Measurements from ENCODE around the gene CSDE1. TPM values are rescaled to one million over a fixed set of nuclear protein-coding genes. Genes with fewer than 3 reads are reported as not detected.

The CSDE1 gene
- total RNA-seq, 1 donor from 2014 or later = 635 TPM

- Histone ChIP-seq H3K4me1 (ENCODE audit: insufficient read depth, low read length) (no peaks in the 10 kb centered on the region), H3K4me3 (ENCODE audit: insufficient read depth, low read depth, low read length) (no peak overlapping the region), H3K9ac (ENCODE audit: low read length) (no peak overlapping the region), H3K27ac (ENCODE audit: low read depth, low read length) (no peak overlapping the region), H3K9me3 (ENCODE audit: insufficient read depth, low read depth, low read length) (no peaks in the 10 kb centered on the region), H3K36me3 (ENCODE audit: insufficient read depth, low read length) (no peaks in the 10 kb centered on the region), H3K4me2 (ENCODE audit: low read length) (no peak overlapping the region), H3K79me2 (ENCODE audit: insufficient read depth, low read length) (no peaks in the 10 kb centered on the region), H3K27me3 (ENCODE audit: insufficient read depth, low read length) (no peaks in the 10 kb centered on the region), H2AFZ (ENCODE audit: low read depth, low read length) (no peak overlapping the region), H4K20me1 (ENCODE audit: insufficient read depth, low read length) (no peaks in the 10 kb centered on the region)
- Mint-ChIP-seq H3K36me3 (ENCODE audit: low read depth, unreplicated experiment) (no peaks in the 10 kb centered on the region), H3K27me3 (ENCODE audit: low read depth, unreplicated experiment) (no peaks in the 10 kb centered on the region), H3K4me3 (ENCODE audit: unreplicated experiment) (no peak overlapping the region), H3K27ac (ENCODE audit: unreplicated experiment) (no peak overlapping the region), H3K9me3 (ENCODE audit: unreplicated experiment) (no peaks in the 10 kb centered on the region), H3K4me1 (ENCODE audit: low read depth, unreplicated experiment) (peaks cover 10% of the 10 kb centered on the region)
- no peak for DNase-seq (ENCODE audit: low read depth)
- no peak for FAIRE-seq
- TF ChIP-seq, protein P1, sequence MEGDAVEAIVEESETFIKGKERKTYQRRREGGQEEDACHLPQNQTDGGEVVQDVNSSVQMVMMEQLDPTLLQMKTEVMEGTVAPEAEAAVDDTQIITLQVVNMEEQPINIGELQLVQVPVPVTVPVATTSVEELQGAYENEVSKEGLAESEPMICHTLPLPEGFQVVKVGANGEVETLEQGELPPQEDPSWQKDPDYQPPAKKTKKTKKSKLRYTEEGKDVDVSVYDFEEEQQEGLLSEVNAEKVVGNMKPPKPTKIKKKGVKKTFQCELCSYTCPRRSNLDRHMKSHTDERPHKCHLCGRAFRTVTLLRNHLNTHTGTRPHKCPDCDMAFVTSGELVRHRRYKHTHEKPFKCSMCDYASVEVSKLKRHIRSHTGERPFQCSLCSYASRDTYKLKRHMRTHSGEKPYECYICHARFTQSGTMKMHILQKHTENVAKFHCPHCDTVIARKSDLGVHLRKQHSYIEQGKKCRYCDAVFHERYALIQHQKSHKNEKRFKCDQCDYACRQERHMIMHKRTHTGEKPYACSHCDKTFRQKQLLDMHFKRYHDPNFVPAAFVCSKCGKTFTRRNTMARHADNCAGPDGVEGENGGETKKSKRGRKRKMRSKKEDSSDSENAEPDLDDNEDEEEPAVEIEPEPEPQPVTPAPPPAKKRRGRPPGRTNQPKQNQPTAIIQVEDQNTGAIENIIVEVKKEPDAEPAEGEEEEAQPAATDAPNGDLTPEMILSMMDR (IDR thresholded peaks at IDR 0.05; ENCODE audit: insufficient read depth, low read depth, low read length) = no peak
- no peak for TF ChIP-seq EZH2 (IDR thresholded peaks at IDR 0.05; ENCODE audit: insufficient read depth, low read length)
These were observed 61.0 kb downstream of the CSDE1 start for GRCh38 chr1:114696810-114697209.

DNA sequence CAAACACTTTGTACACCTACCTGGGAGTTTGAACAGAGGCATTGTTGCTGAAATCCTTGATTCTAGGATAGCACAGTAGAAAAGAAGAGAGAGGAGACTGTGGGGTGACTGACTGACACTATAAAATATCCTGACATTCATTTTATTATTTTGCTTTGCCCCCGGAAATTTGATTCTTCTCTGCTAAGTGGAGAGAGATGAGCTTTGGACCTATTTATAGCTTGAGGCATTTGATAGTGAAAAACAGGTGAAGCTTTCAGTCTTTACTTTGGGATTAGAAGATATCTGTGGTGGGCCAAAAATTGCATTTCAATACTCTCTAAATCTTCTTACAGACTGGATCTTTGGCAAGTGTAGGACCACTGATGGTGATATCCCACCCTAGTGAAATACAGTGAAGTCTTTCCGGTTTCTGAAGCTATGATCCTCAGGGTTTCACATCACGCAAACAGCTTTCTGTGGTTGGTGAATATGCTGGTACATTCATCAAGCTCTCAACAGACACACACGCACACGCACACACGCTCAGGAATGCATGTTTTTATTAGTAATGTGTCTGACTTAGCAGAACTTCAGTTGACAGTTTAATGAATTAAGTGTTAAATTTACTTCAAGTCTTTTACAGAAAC is 62.2 kb downstream of the CSDE1 start, which contains the start of gene AMPD1:
AMPD1 (minus strand) TSS at position 117 of the 629 bp plus-strand sequence; CDS start at position 42, 75 bp downstream.
- Histone ChIP-seq H3K9ac (ENCODE audit: low read length) (no peak within 1 kb of the TSS), H3K9me3 (ENCODE audit: insufficient read depth, low read depth, low read length) (no peaks in the 10 kb centered on the region), H3K36me3 (ENCODE audit: insufficient read depth, low read length) (no peaks in the 10 kb centered on the region), H3K4me3 (ENCODE audit: insufficient read depth, low read depth, low read length) (no peak within 1 kb of the TSS), H2AFZ (ENCODE audit: low read depth, low read length) (no peak within 1 kb of the TSS), H3K79me2 (ENCODE audit: insufficient read depth, low read length) (no peaks in the 10 kb centered on the region), H3K4me1 (ENCODE audit: insufficient read depth, low read length) (no peaks in the 10 kb centered on the region), H3K27me3 (ENCODE audit: insufficient read depth, low read length) (no peaks in the 10 kb centered on the region), H3K27ac (ENCODE audit: low read depth, low read length) (no peak within 1 kb of the TSS), H3K4me2 (ENCODE audit: low read length) (no peak within 1 kb of the TSS), H4K20me1 (ENCODE audit: insufficient read depth, low read length) (no peaks in the 10 kb centered on the region)
- H3K36me3 Mint-ChIP-seq (ENCODE audit: low read depth, unreplicated experiment) = no peaks in the 10 kb centered on the region
- no peaks in the 10 kb centered on the region for H3K9me3 Mint-ChIP-seq (ENCODE audit: unreplicated experiment)
- TF ChIP-seq EZH2 (IDR thresholded peaks at IDR 0.05; ENCODE audit: insufficient read depth, low read length) = no peak
- TF ChIP-seq, protein P1 (IDR thresholded peaks at IDR 0.05; ENCODE audit: insufficient read depth, low read depth, low read length) = no peak
- FAIRE-seq = no peak
- H3K4me1 Mint-ChIP-seq (ENCODE audit: low read depth, unreplicated experiment) = peaks cover 10% of the 10 kb centered on the region
- H3K27me3 Mint-ChIP-seq (ENCODE audit: low read depth, unreplicated experiment) = peaks cover under 1% of the 10 kb centered on the region
- no peak within 1 kb of the TSS for H3K27ac Mint-ChIP-seq (ENCODE audit: unreplicated experiment)
- no peak within 1 kb of the TSS for H3K4me3 Mint-ChIP-seq (ENCODE audit: unreplicated experiment)
- DNase-seq (ENCODE audit: low read depth) = peak; percentile 73

All from astrocyte (in vitro differentiated cells and primary cell).